GM18502 (cell line): Measurements from ENCODE around the gene CISD1.
A peak's percentile ranks its signal among the peaks of the same experiment; 100 is the strongest.

Experiments used
- ATAC-seq: cut with Tn5 transposase; IDR thresholded peaks from one replicate; pipeline ENCODE4 v1.9.1; 2021; ENCODE audit warnings: mild to moderate bottlenecking; ENCODE audit not compliant: unreplicated experiment, poor library complexity

The CISD1 gene

GRCh38 chr10:58264780-58265179 lies 4.2 kb upstream of the CISD1 start:
- no peak for ATAC-seq

GRCh38 chr10:58265249-58265648 lies 3.7 kb upstream of the CISD1 start:
- ATAC-seq, result no peak

- ATAC-seq, result peak; percentile 20
Observed at GRCh38 chr10:58266003-58266825, 2.7 kb upstream of the CISD1 start.

- peak; percentile 11 for ATAC-seq
Observed at GRCh38 chr10:58266826-58267712, 1.9 kb upstream of the CISD1 start.

- peak; percentile 60 for ATAC-seq
Observed at GRCh38 chr10:58267713-58268453, 1.1 kb upstream of the CISD1 start, which contains the start of gene IPMK. IPMK (minus strand) TSS chr10:58267894; CDS start chr10:58267611, 283 bp downstream.

GRCh38 chr10:58268454-58268945 lies 462 bp upstream of the CISD1 start:
- peak; percentile 1 for ATAC-seq

- ATAC-seq, result no peak
Observed at GRCh38 chr10:58269782-58270290, 874 bp downstream of the CISD1 start.

GRCh38 chr10:58275261-58275660 lies 6.3 kb downstream of the CISD1 start:
- no peak for ATAC-seq

- no peak for ATAC-seq
Observed at GRCh38 chr10:58275908-58276307, 6.9 kb downstream of the CISD1 start.

GRCh38 chr10:58278274-58278961 lies 9.5 kb downstream of the CISD1 start:
- no peak for ATAC-seq

GRCh38 chr10:58278962-58279307 lies 10.0 kb downstream of the CISD1 start:
- ATAC-seq, result no peak

GRCh38 chr10:58280477-58280876 lies 11.5 kb downstream of the CISD1 start:
- no peak for ATAC-seq

GRCh38 chr10:58281092-58281752 lies 12.3 kb downstream of the CISD1 start:
- no peak for ATAC-seq

GRCh38 chr10:58282615-58283014 lies 13.7 kb downstream of the CISD1 start:
- ATAC-seq, result peak; percentile 98

- ATAC-seq, result peak; percentile 87
Observed at GRCh38 chr10:58291538-58292174, 22.7 kb downstream of the CISD1 start.

- no peak for ATAC-seq
Observed at GRCh38 chr10:58293989-58294388, 25.0 kb downstream of the CISD1 start.

GRCh38 chr10:58299580-58299979 lies 30.6 kb downstream of the CISD1 start:
- peak; percentile 94 for ATAC-seq

- no peak for ATAC-seq
Observed at GRCh38 chr10:58300676-58301075, 31.7 kb downstream of the CISD1 start.

GRCh38 chr10:58302254-58302653 lies 33.3 kb downstream of the CISD1 start:
- no peak for ATAC-seq
